ENCODE data around the gene CDC25A. TPM values are rescaled to one million over a fixed set of nuclear protein-coding genes. Genes with fewer than 3 reads are reported as not detected.

CDC25A gene
- total and polyA plus RNA-seq, 8 donors, result 0.28 to 1.1 (median 0.72) TPM

- H3K9me3 ChIP-seq, result no peaks in the 10 kb centered on the region
- no peaks in the 10 kb centered on the region for H3K27me3 ChIP-seq
- no peak overlapping the region for H3K27ac ChIP-seq
- H3K4me3 ChIP-seq, result no peak overlapping the region
- intact Hi-C loops (cut with DNase I), result no loop called here
- FAIRE-seq, result no peak
- no peak for TF ChIP-seq CTCF (IDR thresholded peaks at IDR 0.05)
- DNase-seq, result no peak
- 77 to 90% methylated on average over 3 of the region's 3 CpGs for WGBS, 2 donors
- H3K4me1 ChIP-seq, result peaks cover 0 to 11% (median 0%) of the 10 kb centered on the region in 3 donors
- no peak for ATAC-seq
- no peaks in the 10 kb centered on the region for H3K36me3 ChIP-seq
These were observed 31.3 kb upstream of the CDC25A start for GRCh38 chr3:48219543-48219942.

- intact Hi-C loops (cut with DNase I), result no loop called here
- FAIRE-seq (no peak), DNase-seq (no peak), ATAC-seq (no peak)
- H3K4me1 ChIP-seq, result peaks cover 0 to 11% (median 0%) of the 10 kb centered on the region in 3 donors
- H3K27me3 ChIP-seq, result no peaks in the 10 kb centered on the region
- TF ChIP-seq CTCF (IDR thresholded peaks at IDR 0.05), result no peak
- no peaks in the 10 kb centered on the region for H3K36me3 ChIP-seq
- H3K27ac ChIP-seq, result no peak overlapping the region
- no peak overlapping the region for H3K4me3 ChIP-seq
- H3K9me3 ChIP-seq, result no peaks in the 10 kb centered on the region
- 78 to 86% methylated on average over 5 of the region's 5 CpGs for WGBS, 2 donors
These were observed 30.3 kb upstream of the CDC25A start for GRCh38 chr3:48218537-48218936.

GRCh38 chr3:48217449-48217848 lies 29.2 kb upstream of the CDC25A start:
- WGBS, 2 donors, result 64 to 74% methylated on average over 4 of the region's 4 CpGs
- H3K27ac ChIP-seq, result no peak overlapping the region
- no peaks in the 10 kb centered on the region for H3K9me3 ChIP-seq
- intact Hi-C loops (cut with DNase I), result no loop called here
- no peak for FAIRE-seq
- H3K4me3 ChIP-seq, result no peak overlapping the region
- no peak for ATAC-seq
- DNase-seq, result no peak
- H3K27me3 ChIP-seq, result no peaks in the 10 kb centered on the region
- peaks cover 0 to 11% (median 0%) of the 10 kb centered on the region in 3 donors for H3K4me1 ChIP-seq
- no peaks in the 10 kb centered on the region for H3K36me3 ChIP-seq
- TF ChIP-seq CTCF (IDR thresholded peaks at IDR 0.05), result no peak

GRCh38 chr3:48215876-48216275 lies 27.7 kb upstream of the CDC25A start:
- TF ChIP-seq CTCF (IDR thresholded peaks at IDR 0.05), result no peak
- Histone ChIP-seq H3K36me3 (no peaks in the 10 kb centered on the region), H3K9me3 (no peaks in the 10 kb centered on the region), H3K27me3 (no peaks in the 10 kb centered on the region), H3K4me3 (no peak overlapping the region), H3K4me1 (peaks cover 0 to 11% (median 0%) of the 10 kb centered on the region in 3 donors), H3K27ac (no peak overlapping the region)
- 61 to 70% methylated on average over 5 of the region's 5 CpGs for WGBS, 2 donors
- FAIRE-seq (no peak), ATAC-seq (peak; percentile 24 to 51 (median 34)), DNase-seq (no peak)
- intact Hi-C loops (cut with DNase I), result no loop called here

- FAIRE-seq, result no peak
- no peak for TF ChIP-seq CTCF (IDR thresholded peaks at IDR 0.05)
- peak in 1 of 6 donors; percentile 31 for DNase-seq
- 14 to 19% methylated on average over 4 of the region's 4 CpGs for WGBS, 2 donors
- Histone ChIP-seq H3K36me3 (no peaks in the 10 kb centered on the region), H3K9me3 (no peaks in the 10 kb centered on the region), H3K27ac (no peak overlapping the region), H3K4me3 (no peak overlapping the region), H3K27me3 (no peaks in the 10 kb centered on the region), H3K4me1 (peaks cover 0 to 11% (median 0%) of the 10 kb centered on the region in 3 donors)
- ATAC-seq, result peak; percentile 53 to 90 (median 80)
- intact Hi-C loops (cut with DNase I), result no loop called here
These were observed 27.2 kb upstream of the CDC25A start for GRCh38 chr3:48215466-48215865.
